Measurements from ENCODE around the gene ZNHIT2. TPM values are rescaled to one million over a fixed set of nuclear protein-coding genes. Genes with fewer than 3 reads are reported as not detected.
"Not testable (repeated sequence)": the region's sequence is repeated elsewhere in the genome, so short reads cannot be mapped to it uniquely, and the experiment has no call there.

Gene ZNHIT2
- total RNA-seq, 2 donors from 2014 or later = 6.3 to 10.0 TPM

- peaks cover 98% of the 10 kb centered on the region for H3K36me3 Mint-ChIP-seq (ENCODE audit: low read depth)
- H3K27me3 Mint-ChIP-seq = no peaks in the 10 kb centered on the region
- H3K27ac Mint-ChIP-seq = no peak overlapping the region
- H3K4me3 Mint-ChIP-seq = no peak overlapping the region
- no peaks in the 10 kb centered on the region for H3K9me3 Mint-ChIP-seq
- peaks cover 8% of the 10 kb centered on the region for H3K4me1 Mint-ChIP-seq
- ATAC-seq (replicated peaks) = no peak
Observed at GRCh38 chr11:65129649-65130441, 12.3 kb upstream of the ZNHIT2 start.

GRCh38 chr11:65128182-65129145, 11.0 kb upstream of the ZNHIT2 start:
- Mint-ChIP-seq H3K4me1 (peaks cover 8% of the 10 kb centered on the region), H3K9me3 (no peaks in the 10 kb centered on the region), H3K27me3 (no peaks in the 10 kb centered on the region), H3K36me3 (ENCODE audit: low read depth) (peaks cover 95% of the 10 kb centered on the region), H3K27ac (no peak overlapping the region), H3K4me3 (no peak overlapping the region)
- no peak for ATAC-seq (replicated peaks)

- no peaks in the 10 kb centered on the region for H3K4me1 Mint-ChIP-seq
- no peak overlapping the region for H3K27ac Mint-ChIP-seq
- peaks cover 86% of the 10 kb centered on the region for H3K36me3 Mint-ChIP-seq (ENCODE audit: low read depth)
- no peaks in the 10 kb centered on the region for H3K9me3 Mint-ChIP-seq
- no peak overlapping the region for H3K4me3 Mint-ChIP-seq
- no peak for ATAC-seq (replicated peaks)
- H3K27me3 Mint-ChIP-seq = no peaks in the 10 kb centered on the region
Observed at GRCh38 chr11:65127473-65128181, 10.1 kb upstream of the ZNHIT2 start.

- H3K36me3 Mint-ChIP-seq (ENCODE audit: low read depth) = peaks cover 85% of the 10 kb centered on the region
- ATAC-seq (replicated peaks) = no peak
- no peaks in the 10 kb centered on the region for H3K9me3 Mint-ChIP-seq
- no peak overlapping the region for H3K27ac Mint-ChIP-seq
- H3K4me3 Mint-ChIP-seq = no peak overlapping the region
- H3K27me3 Mint-ChIP-seq = no peaks in the 10 kb centered on the region
- peaks cover 5% of the 10 kb centered on the region for H3K4me1 Mint-ChIP-seq
Observed at GRCh38 chr11:65126624-65127274, 9.2 kb upstream of the ZNHIT2 start.

- ATAC-seq (replicated peaks) = no peak
- Mint-ChIP-seq H3K27ac (no peak overlapping the region), H3K9me3 (no peaks in the 10 kb centered on the region), H3K36me3 (ENCODE audit: low read depth) (peaks cover 87% of the 10 kb centered on the region), H3K4me1 (peaks cover 10% of the 10 kb centered on the region), H3K27me3 (no peaks in the 10 kb centered on the region), H3K4me3 (no peak overlapping the region)
Observed at GRCh38 chr11:65125197-65126056, 7.9 kb upstream of the ZNHIT2 start.

- Mint-ChIP-seq H3K4me3 (peak overlapping the region; percentile 49), H3K27me3 (no peaks in the 10 kb centered on the region), H3K27ac (peak overlapping the region; percentile 4), H3K36me3 (ENCODE audit: low read depth) (peaks cover 87% of the 10 kb centered on the region), H3K4me1 (peaks cover 15% of the 10 kb centered on the region), H3K9me3 (no peaks in the 10 kb centered on the region)
- ATAC-seq (replicated peaks) = no peak
Observed at GRCh38 chr11:65124480-65125196, 7.1 kb upstream of the ZNHIT2 start.

- ATAC-seq (replicated peaks) = peak; percentile 91
- H3K27ac Mint-ChIP-seq = peak within 1 kb of the TSS; percentile 97
- H3K27me3 Mint-ChIP-seq = no peaks in the 10 kb centered on the region
- H3K4me3 Mint-ChIP-seq = peak within 1 kb of the TSS; percentile 99
- no peaks in the 10 kb centered on the region for H3K9me3 Mint-ChIP-seq
- H3K36me3 Mint-ChIP-seq (ENCODE audit: low read depth) = peaks cover 86% of the 10 kb centered on the region
- peaks cover 23% of the 10 kb centered on the region for H3K4me1 Mint-ChIP-seq
Observed at GRCh38 chr11:65121865-65122696, 4.6 kb upstream of the ZNHIT2 start, which contains the start of the genes FAU and MRPL49. FAU (minus strand) TSS chr11:65122134; CDS start chr11:65121813, 321 bp downstream. MRPL49 (plus strand) TSS chr11:65122321; CDS start chr11:65122347, 26 bp downstream.

GRCh38 chr11:65121447-65121864, 4.0 kb upstream of the ZNHIT2 start:
- Mint-ChIP-seq H3K9me3 (no peaks in the 10 kb centered on the region), H3K27me3 (no peaks in the 10 kb centered on the region), H3K36me3 (ENCODE audit: low read depth) (peaks cover 84% of the 10 kb centered on the region), H3K27ac (peak overlapping the region; percentile 97), H3K4me1 (peaks cover 23% of the 10 kb centered on the region), H3K4me3 (peak overlapping the region; percentile 99)
- ATAC-seq (replicated peaks) = no peak

GRCh38 chr11:65120831-65121230, 3.3 kb upstream of the ZNHIT2 start:
- Mint-ChIP-seq H3K27me3 (no peaks in the 10 kb centered on the region), H3K4me3 (peak overlapping the region; percentile 99), H3K27ac (peak overlapping the region; percentile 97), H3K9me3 (no peaks in the 10 kb centered on the region), H3K4me1 (peaks cover 23% of the 10 kb centered on the region), H3K36me3 (ENCODE audit: low read depth) (peaks cover 79% of the 10 kb centered on the region)
- no peak for ATAC-seq (replicated peaks)

- H3K9me3 Mint-ChIP-seq = no peaks in the 10 kb centered on the region
- no peak overlapping the region for H3K27ac Mint-ChIP-seq
- H3K4me3 Mint-ChIP-seq = peak overlapping the region; percentile 99
- peaks cover 67% of the 10 kb centered on the region for H3K36me3 Mint-ChIP-seq (ENCODE audit: low read depth)
- H3K4me1 Mint-ChIP-seq = peaks cover 23% of the 10 kb centered on the region
- no peak for ATAC-seq (replicated peaks)
- no peaks in the 10 kb centered on the region for H3K27me3 Mint-ChIP-seq
Observed at GRCh38 chr11:65119670-65119995, 2.1 kb upstream of the ZNHIT2 start.

GRCh38 chr11:65118891-65119669, 1.6 kb upstream of the ZNHIT2 start:
- ATAC-seq (replicated peaks); H3K27me3 Mint-ChIP-seq; H3K9me3 Mint-ChIP-seq: not testable (repeated sequence)
- H3K4me3 Mint-ChIP-seq = peak overlapping the region; percentile 99
- peaks cover 62% of the 10 kb centered on the region for H3K36me3 Mint-ChIP-seq (ENCODE audit: low read depth)
- peak overlapping the region; percentile 58 for H3K27ac Mint-ChIP-seq
- peaks cover 23% of the 10 kb centered on the region for H3K4me1 Mint-ChIP-seq

All from activated T-helper 17 cell treated with anti-CD3 and anti-CD28 coated beads, Interleukin-2, amount 50 U/mL, for 72 hours (primary cell).